HEK293T (cell line): ENCODE results near the gene DNAH14.
A peak's percentile ranks its signal among the peaks of the same experiment; 100 is the strongest.

Experiments
- CTCF ChIA-PET: fragments of 350-600 bp; formaldehyde crosslinking; extraction: SDS; loops from one replicate; lab custom pipeline; 2021; ENCODE audit warnings: antibody characterized with exemption, inconsistent platforms; lab: Yijun Ruan, JAX
- POLR2A ChIA-PET: fragments of 350-600 bp; formaldehyde crosslinking; extraction: SDS; loops from one replicate; lab custom pipeline; 2020; ENCODE audit warnings: antibody characterized with exemption, inconsistent platforms; lab: Yijun Ruan, JAX
- DNase-seq: peaks from one replicate; pipeline ENCODE4 v3.0.0; 2012; ENCODE audit warnings: mixed read lengths; ENCODE audit errors: extremely low spot score
- ARNT ChIP-seq: fragments of 450-650 bp; IDR thresholded peaks from 2 replicates; pipeline ENCODE4 v1.6.1; 2017; ENCODE audit warnings: mild to moderate bottlenecking
- BHLHE40 ChIP-seq: fragments of 450-650 bp; IDR thresholded peaks from 2 replicates; pipeline ENCODE4 v1.6.1; 2016; ENCODE audit warnings: mild to moderate bottlenecking, moderate library complexity, borderline replicate concordance
- CTBP1 ChIP-seq: fragments of 450-650 bp; IDR thresholded peaks from 2 replicates; pipeline ENCODE4 v1.6.1; 2016; ENCODE audit warnings: borderline replicate concordance
- ELF4 ChIP-seq: fragments of 450-650 bp; IDR thresholded peaks from 2 replicates; pipeline ENCODE4 v1.6.1; 2017; ENCODE audit warnings: antibody characterized with exemption
- FOXA1 ChIP-seq: fragments of 450-650 bp; IDR thresholded peaks from 2 replicates; pipeline ENCODE4 v1.6.1; 2016; ENCODE audit warnings: mild to moderate bottlenecking
- FOXK2 ChIP-seq: fragments of 450-650 bp; IDR thresholded peaks from 2 replicates; pipeline ENCODE4 v1.6.1; 2016; ENCODE audit warnings: mild to moderate bottlenecking
- FOXM1 ChIP-seq: fragments of 450-650 bp; IDR thresholded peaks from 2 replicates; pipeline ENCODE4 v1.6.1; 2017; ENCODE audit warnings: mild to moderate bottlenecking, borderline replicate concordance
- HDGF ChIP-seq: fragments of 450-650 bp; IDR thresholded peaks from 2 replicates; pipeline ENCODE4 v1.6.1; 2017; ENCODE audit warnings: antibody characterized with exemption, borderline replicate concordance
- L3MBTL2 ChIP-seq: fragments of 450-650 bp; conservative IDR thresholded peaks from 2 replicates; pipeline ENCODE4 v1.6.1; 2016; ENCODE audit warnings: mild to moderate bottlenecking
- LEF1 ChIP-seq: fragments of 450-650 bp; IDR thresholded peaks from 2 replicates; pipeline ENCODE4 v1.6.1; 2017; ENCODE audit warnings: mild to moderate bottlenecking, borderline replicate concordance
- NFRKB ChIP-seq: fragments of 450-650 bp; IDR thresholded peaks from 2 replicates; pipeline ENCODE4 v1.6.1; 2016; ENCODE audit warnings: mild to moderate bottlenecking, moderate library complexity
- PKNOX1 ChIP-seq: fragments of 450-650 bp; IDR thresholded peaks from 2 replicates; pipeline ENCODE4 v1.6.1; 2016
- SP1 ChIP-seq: fragments of 450-650 bp; IDR thresholded peaks from 2 replicates; pipeline ENCODE4 v1.6.1; 2017
- SUZ12 ChIP-seq: fragments of 450-650 bp; IDR thresholded peaks from 2 replicates; pipeline ENCODE4 v1.6.1; 2016; ENCODE audit warnings: mild to moderate bottlenecking
- TARDBP ChIP-seq: fragments of 450-650 bp; IDR thresholded peaks from 2 replicates; pipeline ENCODE4 v1.6.1; 2016
- ZNF384 ChIP-seq: fragments of 450-650 bp; IDR thresholded peaks from 2 replicates; pipeline ENCODE4 v1.6.1; 2016

Gene DNAH14

GRCh38 chr1:225415967-225416745 lies 486.7 kb downstream of the DNAH14 start:
- ChIA-PET POLR2A (interaction anchor here (0.7 to 1.4 kb wide), 2 partner anchors 9 to 11 kb away, joined by 3 to 4 read pairs; partner anchors contain the start of gene LBR), CTCF (no interaction called here)
- no peak for DNase-seq
- TF ChIP-seq SP1 (no peak), FOXK2 (no peak), ARNT (no peak), ZNF384 (no peak), L3MBTL2 (no peak), FOXA1 (no peak), ELF4 (no peak), PKNOX1 (no peak), BHLHE40 (no peak), LEF1 (no peak), SUZ12 (no peak), NFRKB (no peak), CTBP1 (no peak), TARDBP (no peak), HDGF (no peak), FOXM1 (no peak)

- DNase-seq = no peak
- ChIA-PET CTCF (no interaction called here), POLR2A (no interaction called here)
- no peak for TF ChIP-seq FOXK2
- TF ChIP-seq FOXM1 = no peak
- TF ChIP-seq FOXA1 = no peak
- TF ChIP-seq HDGF = no peak
- TF ChIP-seq CTBP1 = no peak
- no peak for TF ChIP-seq ELF4
Measured at GRCh38 chr1:225418059-225418458, 488.6 kb downstream of the DNAH14 start.

GRCh38 chr1:225418598-225418997 lies 489.1 kb downstream of the DNAH14 start:
- POLR2A ChIA-PET = no interaction called here
- DNase-seq = no peak
- CTCF ChIA-PET = interaction anchor here (0.6 kb wide), 1 partner anchor 16 kb away, joined by 3 read pairs; no protein-coding TSS in a partner anchor
- no peak for TF ChIP-seq HDGF
- no peak for TF ChIP-seq PKNOX1
- TF ChIP-seq ARNT = no peak
- TF ChIP-seq FOXA1 = no peak
- TF ChIP-seq TARDBP = no peak
- no peak for TF ChIP-seq FOXM1
- no peak for TF ChIP-seq CTBP1
- no peak for TF ChIP-seq LEF1
- no peak for TF ChIP-seq SUZ12
- TF ChIP-seq SP1 = no peak
- TF ChIP-seq L3MBTL2 = no peak
- TF ChIP-seq FOXK2 = no peak
- TF ChIP-seq ELF4 = no peak
- TF ChIP-seq NFRKB = no peak

GRCh38 chr1:225422031-225422605 lies 492.6 kb downstream of the DNAH14 start:
- CTCF ChIA-PET = interaction anchor here (0.7 to 1.4 kb wide), 2 partner anchors 25 to 26 kb away, joined by 4 to 8 read pairs; no protein-coding TSS in a partner anchor
- TF ChIP-seq BHLHE40 (no peak), FOXM1 (no peak), PKNOX1 (no peak), SUZ12 (no peak), NFRKB (no peak), FOXA1 (no peak), ELF4 (no peak), LEF1 (no peak), CTBP1 (no peak), TARDBP (no peak), HDGF (no peak), SP1 (no peak), ZNF384 (no peak), L3MBTL2 (no peak)
- DNase-seq = no peak
- POLR2A ChIA-PET = no interaction called here

GRCh38 chr1:225422795-225423517 lies 493.5 kb downstream of the DNAH14 start:
- peak; percentile 60 for TF ChIP-seq PKNOX1
- TF ChIP-seq ARNT = no peak
- CTCF ChIA-PET = interaction anchor here (0.8 kb wide), 1 partner anchor 18 kb away, joined by 3 read pairs; no protein-coding TSS in a partner anchor
- DNase-seq = no peak
- POLR2A ChIA-PET = no interaction called here
